ENCODE data around the gene MAP2K6.
A peak's percentile ranks its signal among the peaks of the same experiment; 100 is the strongest.

Gene MAP2K6

DNA sequence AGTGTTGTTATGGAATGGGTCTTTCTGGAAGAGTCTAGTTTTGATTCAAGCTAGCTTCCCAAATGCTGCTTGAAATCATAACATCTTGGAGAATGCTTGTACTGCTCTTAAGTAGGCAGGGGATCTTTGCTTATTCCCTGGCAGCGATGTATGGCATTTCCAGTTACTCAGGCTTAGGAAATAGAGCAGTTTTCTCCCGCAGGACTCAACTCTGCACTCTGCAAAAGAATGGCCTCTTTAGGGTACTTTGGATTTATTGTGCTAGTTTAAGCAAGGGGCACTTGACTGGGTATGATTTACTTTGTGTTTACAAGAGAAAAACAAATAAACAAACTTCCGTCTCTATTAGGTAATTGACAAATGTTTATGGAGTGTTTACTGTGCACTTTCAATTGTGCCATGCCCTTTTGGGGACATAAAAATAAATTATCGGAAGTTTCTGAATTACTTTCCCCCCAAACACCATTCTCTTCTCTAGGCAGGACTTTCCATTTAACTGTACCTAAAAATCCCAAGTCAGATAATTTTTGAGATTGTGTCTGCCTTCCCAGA, 164.0 kb downstream of the MAP2K6 start:
- DNase-seq (ENCODE audit: low read depth): no peak

DNA sequence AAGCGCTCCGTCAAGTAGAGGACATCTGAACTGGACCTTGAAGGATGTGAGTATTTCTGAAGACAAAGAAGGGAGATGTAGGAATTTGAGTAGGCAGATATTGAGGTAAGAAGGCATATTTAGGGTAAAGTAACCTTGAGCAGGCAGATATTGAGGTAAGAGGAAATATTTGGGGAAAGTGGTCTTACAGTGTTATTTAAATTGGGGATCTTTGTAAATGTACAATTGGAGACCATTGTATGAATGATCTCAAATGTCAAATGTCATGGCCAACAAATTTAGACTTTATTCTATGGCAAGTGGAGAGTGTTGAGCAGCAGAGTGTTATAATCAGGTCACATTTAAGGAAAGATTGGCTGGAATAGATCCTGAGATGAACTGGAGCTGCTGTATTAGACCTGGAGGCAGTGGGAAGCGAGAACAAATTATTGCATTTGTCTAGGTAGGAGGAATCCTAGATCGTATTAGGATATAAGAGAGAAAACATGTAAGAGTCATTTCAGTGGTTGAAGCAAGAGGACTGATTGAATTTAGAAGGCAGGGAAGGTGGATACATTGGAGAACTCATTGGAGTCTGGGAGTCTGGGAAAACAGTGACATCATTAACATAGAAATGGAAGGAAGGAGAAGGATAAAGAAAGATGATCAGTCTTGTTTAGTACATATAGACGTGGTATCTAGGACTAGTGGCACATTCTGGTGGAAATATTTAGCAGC, 165.6 kb downstream of the MAP2K6 start:
- DNase-seq (ENCODE audit: low read depth): no peak

DNA sequence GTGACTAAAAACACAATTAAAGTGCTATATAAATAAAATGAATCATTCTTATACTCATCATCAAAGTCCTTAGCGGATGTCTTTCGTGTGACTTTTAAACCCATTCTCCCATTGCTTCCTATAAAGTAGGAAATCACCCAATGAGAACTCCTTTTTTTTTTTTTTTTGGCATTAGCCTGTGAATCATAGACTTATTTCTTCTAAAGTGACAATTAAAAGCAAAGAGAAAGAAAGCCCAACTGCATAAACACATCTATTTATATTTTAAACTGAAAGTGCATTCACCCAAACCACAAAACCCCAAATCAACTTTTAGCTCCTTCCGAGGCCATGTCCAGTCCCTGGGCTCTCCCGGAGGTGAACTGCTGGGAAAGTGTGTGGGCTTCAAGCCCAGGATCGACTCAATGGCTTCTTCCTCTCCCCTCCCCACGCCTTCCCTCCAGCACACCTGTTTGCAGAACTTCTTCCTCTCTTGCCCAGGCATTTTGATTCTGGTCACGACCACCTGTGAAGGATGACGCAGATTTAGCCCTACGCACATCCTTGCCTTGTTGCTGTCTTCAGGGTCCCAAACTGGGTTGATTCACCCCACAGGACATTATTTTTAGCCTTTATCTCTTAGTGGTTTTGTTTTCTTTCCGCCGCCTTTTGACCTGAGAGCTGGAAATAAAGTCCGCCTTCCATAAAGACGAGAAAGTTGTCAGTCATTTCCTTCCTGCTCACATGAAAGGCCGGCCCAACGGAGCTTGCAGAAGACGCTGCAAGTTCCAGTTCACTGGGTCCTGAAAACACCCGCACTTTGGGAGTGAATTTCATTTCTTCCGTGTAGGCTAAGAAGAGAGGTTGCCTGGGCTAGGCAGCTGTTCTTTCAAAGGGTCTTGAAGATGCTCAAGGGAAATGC, 166.8 kb downstream of the MAP2K6 start:
- DNase-seq (ENCODE audit: low read depth): peak; percentile 47

DNA sequence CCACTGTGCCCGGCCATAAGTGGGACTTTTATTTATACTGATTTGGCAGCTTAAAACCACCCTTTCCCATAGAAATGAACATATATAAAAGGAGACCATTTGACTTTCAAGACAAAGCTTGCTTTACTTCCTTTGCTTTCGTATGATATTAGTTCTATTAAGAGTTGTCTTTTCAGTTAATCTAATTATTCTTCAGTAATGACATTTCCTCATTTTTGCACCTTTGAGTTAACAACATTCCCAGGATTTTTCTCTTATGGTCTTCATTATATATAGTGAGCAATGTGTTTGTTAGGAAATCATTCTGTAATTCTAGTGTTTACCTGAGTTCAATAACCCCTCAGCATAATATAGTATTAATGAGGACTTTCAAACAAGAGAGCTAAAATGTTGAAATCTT, 173.8 kb downstream of the MAP2K6 start:
- no peak for DNase-seq (ENCODE audit: low read depth)

DNA sequence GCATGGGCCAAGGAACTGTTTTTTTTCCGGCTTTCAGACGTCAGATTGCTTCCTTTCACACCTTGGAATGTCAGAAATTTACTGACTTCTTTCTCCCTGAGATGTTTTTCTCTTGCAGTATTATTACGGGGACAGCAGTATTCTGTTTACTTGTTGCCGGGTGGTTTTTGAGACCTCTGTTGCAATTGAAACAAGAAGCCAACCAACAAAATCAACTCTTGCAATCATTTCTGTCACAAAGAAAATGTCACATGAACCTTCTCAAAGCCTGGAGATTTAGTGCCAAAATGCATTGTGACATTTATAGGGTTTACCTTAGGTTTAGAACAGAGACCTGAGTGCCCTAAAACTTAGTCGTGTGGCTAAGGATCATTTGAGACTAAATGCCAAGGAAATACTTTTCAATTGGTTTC, 174.3 kb downstream of the MAP2K6 start:
- peak; percentile 93 for DNase-seq (ENCODE audit: low read depth)

DNA sequence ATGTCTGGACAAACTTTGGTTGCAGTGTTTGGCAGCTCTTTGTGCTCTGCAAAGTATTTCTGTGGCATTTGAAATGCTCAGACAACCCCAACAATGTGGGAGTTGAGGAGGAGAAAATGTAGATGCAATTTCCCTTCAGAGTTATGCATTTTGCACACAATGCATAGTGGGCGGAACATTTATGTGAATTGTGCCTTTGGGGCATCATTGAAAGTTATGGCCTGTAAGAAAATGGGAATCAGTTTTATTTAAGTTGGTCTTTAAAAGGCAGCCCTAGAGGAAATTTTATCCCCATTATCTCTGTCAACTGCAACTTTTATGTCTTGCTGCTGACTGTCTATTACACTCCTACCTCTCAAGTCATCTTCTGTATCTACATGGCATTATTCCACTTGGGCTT, 176.2 kb downstream of the MAP2K6 start:
- peak; percentile 37 for DNase-seq (ENCODE audit: low read depth)

DNA sequence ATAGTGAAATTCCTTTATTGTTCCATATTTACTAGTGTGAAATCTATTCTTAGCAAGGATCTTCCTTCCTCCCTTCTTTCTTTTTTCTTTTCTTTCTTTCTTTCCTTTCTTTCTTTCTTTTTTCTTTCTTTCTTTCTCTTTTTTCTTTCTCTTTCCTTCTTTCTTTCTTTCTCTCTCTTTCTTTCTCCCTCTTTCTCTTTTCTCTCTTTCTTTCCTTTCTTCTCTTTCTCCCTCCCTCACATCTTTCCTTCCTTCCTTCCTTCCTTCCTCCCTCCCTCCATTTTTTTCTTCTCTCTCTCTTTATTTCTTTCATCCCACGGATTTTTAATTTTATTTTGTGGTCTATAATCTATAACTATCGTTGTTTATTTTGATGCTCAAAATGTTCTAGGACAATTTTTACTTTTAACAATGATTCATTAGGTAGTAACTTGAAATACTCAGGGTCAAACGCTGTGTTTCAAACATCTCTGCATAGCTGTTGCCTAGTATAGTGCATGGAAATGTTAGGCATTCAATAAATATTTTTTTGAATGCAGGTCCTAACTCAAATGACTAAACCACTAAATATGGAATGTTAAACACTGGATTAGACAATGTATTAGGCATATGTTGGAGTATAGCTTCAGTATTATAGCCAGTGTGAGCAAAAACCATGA, 178.3 kb downstream of the MAP2K6 start:
- peak; percentile 96 for DNase-seq (ENCODE audit: low read depth)

DNA sequence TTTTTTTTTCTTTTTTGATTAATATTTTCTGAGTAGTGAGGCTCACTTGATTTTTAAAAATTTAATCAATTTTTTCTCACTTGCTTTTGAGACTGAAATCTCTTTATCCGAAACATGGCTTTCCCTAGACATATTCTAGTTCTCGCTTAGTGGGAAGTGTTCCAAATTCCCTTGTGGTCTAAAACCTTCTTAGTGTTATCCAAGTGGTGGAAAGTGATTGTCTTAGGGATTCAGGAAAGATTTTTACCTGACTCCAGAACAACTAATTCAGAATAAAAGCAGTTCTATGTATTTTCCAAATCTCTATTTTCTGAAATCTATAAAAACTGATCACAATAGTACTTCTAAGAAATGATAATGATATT, 178.8 kb downstream of the MAP2K6 start:
- DNase-seq (ENCODE audit: low read depth): no peak

DNA sequence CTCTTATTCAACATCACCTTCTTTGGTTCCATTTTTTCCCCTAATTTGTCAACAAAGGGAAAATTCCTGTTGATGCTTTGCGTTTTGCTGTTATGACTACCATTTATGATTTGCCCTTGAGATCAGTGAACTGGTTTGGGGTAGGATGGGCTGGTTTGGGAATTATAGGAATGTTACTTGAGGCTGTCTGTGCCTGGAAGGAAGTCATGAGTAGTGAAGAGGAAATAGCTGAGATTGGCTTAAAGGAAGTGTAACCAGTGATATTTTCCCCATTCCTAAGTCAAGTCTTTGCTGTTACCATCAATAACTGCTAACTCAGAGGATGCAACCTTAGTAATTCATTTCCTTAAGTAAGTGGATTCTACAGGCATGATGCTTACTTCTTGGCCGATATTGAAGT, 179.2 kb downstream of the MAP2K6 start:
- DNase-seq (ENCODE audit: low read depth): peak; percentile 62

DNA sequence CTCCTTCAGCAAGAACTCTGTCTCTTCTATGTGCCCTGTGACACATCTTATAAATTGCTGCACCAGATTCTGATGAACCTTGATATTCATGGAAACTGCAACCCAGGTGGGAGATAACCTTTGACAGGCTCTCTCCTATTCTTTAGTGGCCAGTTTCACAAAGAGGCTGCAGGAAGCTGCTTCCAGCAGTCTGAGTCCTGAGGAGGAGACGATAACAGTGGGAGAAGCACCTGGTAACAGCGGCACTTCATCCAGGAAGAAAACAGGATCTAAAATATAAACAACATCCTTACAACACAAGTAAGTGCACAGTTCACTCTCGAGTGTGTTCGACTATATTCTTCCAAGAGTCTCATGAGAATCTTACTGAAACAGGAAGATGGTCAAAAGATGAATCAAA, 180.1 kb downstream of the MAP2K6 start:
- no peak for DNase-seq (ENCODE audit: low read depth)

DNA sequence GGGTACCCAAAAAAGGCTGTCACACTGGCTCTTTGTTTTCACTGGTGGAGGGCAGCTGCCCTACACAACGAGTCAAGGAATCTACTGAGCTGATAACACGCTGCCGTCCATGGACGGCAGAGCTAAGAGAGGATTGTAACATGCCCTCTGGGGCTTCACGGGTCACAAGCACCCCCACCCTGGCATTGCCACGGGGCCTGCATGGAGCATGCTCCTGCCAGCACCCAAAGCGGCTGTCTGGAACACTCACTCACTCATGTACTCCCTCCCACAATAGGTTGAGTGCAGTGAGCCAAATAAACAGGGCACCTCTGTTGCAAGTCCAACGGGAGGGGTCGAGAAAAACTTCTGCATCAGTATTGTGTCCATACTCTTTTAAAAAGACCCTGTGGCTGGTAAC, 181.6 kb downstream of the MAP2K6 start:
- no peak for DNase-seq (ENCODE audit: low read depth)

DNA sequence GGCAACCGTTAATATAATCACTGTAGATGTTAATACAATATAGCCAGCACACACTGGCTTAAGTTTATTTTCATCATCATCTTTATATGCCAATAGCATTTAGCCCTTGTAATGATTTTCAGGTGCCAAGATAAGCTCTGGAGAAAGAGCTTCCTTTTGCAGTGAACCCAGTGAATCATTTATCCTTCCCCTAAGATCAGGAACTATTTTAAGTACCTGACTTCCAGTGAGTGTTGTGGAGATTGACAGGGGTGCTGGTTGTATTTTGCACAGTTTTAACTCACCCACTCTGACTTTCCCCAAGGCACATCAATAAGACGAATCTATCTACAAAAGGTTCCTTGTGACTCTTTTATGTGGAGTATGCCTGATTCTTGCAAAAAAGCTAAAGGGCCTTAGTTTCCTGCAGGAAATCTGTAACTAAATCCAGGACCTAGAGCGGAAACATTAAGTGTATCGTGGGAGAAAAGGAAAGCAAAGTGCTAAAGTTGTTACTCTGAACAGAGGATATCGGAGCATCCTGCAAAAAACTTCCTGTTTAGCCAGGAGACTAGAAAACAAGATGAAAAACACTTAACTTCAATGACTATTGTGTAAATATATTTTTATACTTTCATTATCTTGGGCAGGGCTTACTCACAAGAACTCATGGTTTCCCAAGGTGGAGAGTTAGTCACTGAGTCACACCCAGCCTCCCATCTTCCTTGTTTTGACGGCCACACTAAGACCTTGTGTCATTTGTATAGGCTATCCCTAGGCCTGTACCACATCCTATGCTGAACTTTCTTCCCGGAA, 183.6 kb downstream of the MAP2K6 start:
- peak; percentile 95 for DNase-seq (ENCODE audit: low read depth)

DNA sequence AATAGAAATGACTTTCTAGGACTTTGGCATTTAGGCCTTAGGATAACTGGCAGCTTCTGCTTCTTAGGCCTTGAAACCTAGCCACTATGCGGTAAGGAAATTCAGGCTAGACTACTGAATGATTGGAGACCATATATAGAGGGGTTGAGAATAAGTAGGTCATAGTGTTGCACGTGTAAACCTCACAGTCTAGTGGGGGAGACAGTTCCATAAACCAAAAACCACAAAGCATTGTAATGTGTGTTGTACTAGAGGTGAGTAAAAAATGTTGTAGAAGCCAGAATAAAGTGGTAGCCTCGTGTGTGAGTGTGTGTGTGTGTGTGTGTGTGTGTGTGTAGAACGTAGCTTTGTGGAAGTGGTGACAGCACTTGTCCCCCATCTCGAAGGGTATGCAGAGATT, 188.5 kb downstream of the MAP2K6 start:
- DNase-seq (ENCODE audit: low read depth): peak; percentile 35
